Stimulated activated CD4-positive, alpha-beta T cell treated with anti-CD3 and anti-CD28 coated beads, Interleukin-1b, Interleukin-23, amount 100 ng/mL, for 1 hour (primary cell): ENCODE results near the gene PTPRK.

ENCODE experiments used
- DNase-seq, 2 donors: peaks; one replicate each; pipeline ENCODE4 v3.0.0-alpha.2; 2020; ENCODE audit warnings: low read depth in 2 of 2

PTPRK gene

DNA sequence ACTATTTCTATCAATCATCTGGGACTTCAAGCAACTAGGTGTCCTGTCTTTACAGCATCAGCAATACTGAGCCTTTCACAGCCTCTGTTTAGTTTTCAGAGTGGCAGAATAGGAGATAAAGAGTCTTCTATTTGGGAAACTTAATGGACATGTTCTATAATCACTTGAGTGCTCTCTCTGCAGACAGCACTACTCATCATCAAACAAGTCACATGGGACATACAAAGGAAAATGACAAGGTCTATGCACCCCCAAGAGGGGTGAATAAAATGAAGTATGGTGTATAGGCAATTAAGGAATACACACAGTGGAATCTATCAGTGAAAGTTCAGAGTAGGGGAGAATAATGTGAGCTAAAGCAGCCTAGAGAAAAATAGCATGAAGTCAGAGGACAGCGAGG is 381.7 kb downstream of the PTPRK start:
- DNase-seq: no peak

GRCh38 chr6:128135325-128135724 is 385.1 kb downstream of the PTPRK start:
- no peak for DNase-seq

DNA sequence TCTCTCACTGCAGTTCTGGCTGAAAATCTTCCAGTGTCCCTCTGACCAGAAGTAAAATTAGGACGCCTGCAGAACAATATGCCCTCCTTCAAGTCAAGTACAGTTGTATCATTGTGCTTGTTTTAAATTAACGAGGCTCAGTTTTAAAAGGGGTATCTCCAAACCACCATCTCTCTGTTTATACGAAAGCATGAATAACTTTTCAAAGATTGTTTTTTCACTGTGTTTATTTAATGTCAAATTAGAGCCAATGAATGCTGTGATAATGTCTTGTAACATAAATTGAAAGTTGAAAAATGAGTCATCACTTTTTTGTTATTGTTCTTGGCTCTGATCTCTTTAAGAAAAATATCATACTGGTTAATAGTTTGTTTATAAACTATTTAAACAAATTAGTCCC is 388.8 kb downstream of the PTPRK start:
- no peak for DNase-seq

- DNase-seq: no peak
These were observed 389.4 kb downstream of the PTPRK start for GRCh38 chr6:128131036-128131435.

DNA sequence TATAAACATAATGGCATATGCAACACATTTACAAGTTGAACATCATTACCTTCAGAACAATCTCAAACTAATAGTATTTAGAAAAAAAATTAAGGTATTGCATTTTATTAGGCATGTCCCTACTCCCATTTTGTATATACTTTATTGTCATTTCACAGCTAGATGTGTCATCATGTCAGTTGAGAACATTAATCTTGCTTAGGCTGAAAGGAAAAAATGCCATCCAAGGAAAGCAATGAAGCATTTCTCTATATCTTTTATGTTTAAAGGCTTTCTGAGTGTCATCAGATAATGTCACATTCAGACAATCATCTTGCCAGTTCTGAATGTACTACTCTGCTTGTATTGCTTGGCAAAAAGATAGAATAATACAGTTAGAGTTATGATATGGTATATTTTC is 390.7 kb downstream of the PTPRK start:
- DNase-seq: no peak

- no peak for DNase-seq
These were observed 392.7 kb downstream of the PTPRK start for GRCh38 chr6:128127650-128128049.

DNA sequence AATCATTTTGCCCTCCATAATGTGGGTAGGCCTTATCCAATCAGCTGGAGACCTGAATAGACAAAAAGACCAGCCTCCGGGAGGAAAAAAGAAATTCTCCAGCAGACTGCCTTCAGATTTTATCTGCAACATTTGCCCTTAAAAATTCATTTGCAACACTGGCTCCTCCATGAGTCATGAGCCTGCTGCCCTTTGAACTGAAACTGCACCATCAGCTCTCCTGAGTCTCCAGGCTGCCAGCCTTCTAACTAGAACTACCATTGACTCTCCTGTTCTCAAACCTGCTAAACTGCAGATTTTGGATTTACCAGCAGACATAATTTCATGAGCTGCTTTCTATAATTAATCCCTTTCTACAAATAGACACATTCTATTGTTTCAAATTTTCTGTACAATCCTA is 395.7 kb downstream of the PTPRK start:
- no peak for DNase-seq

DNA sequence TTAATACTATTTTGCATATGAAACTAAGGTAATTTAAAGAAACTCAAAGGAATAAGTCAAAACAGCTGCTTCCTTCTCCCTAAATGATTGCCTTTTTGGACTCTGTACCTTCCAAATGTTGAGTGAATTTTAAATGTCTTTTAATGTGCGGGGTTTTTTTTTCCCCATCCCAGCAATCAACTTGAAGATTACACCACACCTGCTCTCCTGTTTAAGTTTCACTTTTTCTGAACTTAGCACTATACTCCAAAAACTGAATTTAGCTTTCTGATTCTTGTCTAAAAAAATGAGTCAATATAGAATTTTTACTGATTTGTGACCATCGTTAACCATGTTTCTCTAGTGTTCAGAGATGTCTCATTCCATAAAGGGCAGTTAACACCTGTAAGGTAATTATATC is 398.8 kb downstream of the PTPRK start:
- DNase-seq: no peak

- no peak for DNase-seq
These were observed 399.2 kb downstream of the PTPRK start for GRCh38 chr6:128121190-128121589.

- no peak for DNase-seq
These were observed 402.0 kb downstream of the PTPRK start for GRCh38 chr6:128118401-128118800.

GRCh38 chr6:128117916-128118315 is 402.5 kb downstream of the PTPRK start:
- no peak for DNase-seq

- DNase-seq: no peak
These were observed 406.2 kb downstream of the PTPRK start for GRCh38 chr6:128114164-128114563.

GRCh38 chr6:128112494-128112893 is 407.9 kb downstream of the PTPRK start:
- DNase-seq: no peak

DNA sequence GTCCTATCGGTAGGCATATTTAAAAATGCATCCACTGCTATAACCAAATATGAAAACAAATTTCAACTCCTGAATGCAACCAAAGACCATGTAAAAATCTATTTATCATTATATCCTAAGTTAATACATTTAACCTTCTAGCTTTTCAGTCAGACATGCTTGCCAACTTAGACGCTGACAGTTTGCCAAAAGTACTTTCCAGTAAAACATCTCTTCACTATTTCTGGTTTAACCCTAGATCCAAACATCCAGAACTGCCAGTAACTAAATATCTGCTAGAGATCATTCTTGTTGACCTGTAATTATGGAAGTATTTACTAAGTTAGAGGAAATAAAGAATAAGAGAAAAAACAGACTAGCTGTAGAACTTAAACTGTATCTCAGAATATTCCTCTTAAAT is 409.3 kb downstream of the PTPRK start:
- DNase-seq: no peak

GRCh38 chr6:128107682-128108081 is 412.7 kb downstream of the PTPRK start:
- DNase-seq: no peak

DNA sequence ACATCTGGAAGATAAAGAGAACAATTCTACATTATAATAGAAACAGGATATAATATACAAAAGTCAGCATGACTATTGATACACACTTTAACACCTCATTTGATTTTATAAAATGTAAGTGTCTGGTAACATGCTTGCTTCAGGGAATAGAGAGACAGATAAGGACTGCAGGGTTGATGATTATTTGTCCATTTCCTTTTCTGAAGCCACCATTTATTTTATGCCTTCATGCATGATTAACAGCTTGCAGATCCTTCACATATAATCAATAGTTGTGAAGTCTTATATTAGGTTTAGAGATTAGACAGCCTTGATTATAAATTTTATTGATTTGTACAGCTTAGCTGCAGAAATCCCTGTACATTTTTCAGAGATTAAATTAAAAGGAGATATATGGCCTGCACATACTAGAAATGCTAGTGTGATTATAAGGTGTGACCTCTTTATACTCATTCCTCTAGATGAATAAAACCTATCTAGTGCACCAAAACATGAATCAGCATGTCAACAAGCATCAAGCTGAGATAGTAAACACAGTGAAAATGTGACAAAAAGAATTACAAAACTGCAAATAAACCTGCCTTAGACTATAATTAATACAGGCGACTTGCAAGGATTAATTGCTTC is 420.7 kb downstream of the PTPRK start:
- DNase-seq: no peak

DNA sequence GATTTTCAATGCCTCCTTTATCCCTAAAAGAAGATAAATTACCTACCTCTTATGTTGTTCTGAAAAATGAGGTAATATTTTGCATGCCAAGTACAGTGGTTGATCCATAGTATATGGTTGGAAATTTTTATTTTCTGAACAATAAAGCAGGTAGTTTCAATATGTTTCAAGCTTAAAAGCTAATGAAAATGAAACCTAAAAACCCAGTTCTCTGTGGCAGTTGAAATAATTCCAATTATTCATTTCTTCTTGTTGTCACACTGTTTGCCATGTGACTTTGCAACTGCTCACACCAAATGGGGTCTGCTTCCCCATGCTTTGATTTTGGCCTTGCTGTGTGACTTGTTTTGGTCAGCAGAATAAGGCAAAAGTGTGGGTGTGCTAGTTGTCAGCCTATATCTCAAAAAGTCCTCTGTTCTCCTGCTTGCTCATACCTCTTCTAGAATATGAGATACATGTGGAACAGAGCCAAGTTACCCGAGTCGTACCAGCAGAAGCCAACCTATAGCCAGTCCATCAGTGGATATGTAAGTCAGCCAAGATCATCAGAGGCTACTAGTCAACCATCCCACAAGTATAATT is 422.3 kb downstream of the PTPRK start:
- DNase-seq: no peak

GRCh38 chr6:128097009-128097408 is 423.4 kb downstream of the PTPRK start:
- DNase-seq: no peak

GRCh38 chr6:128095362-128095761 is 425.0 kb downstream of the PTPRK start:
- DNase-seq: no peak

DNA sequence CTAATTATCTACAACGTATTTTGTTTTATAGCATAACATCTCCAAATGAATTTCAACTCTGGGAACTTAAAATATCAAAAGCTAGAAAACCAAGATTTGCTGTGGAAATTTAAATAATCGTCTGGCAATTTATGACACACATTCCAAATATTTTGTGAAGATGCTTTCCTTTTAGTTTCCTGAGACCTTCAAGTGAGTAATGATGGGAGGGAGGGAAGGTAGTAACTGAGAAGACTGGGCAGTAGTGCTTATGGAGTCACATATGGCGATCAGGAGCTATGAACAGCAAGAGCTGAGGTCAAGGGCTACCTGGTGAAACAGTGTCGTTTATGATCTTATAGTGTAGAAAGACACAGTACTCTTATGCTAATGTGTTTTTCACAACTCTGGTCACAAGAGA is 441.4 kb downstream of the PTPRK start:
- no peak for DNase-seq

DNA sequence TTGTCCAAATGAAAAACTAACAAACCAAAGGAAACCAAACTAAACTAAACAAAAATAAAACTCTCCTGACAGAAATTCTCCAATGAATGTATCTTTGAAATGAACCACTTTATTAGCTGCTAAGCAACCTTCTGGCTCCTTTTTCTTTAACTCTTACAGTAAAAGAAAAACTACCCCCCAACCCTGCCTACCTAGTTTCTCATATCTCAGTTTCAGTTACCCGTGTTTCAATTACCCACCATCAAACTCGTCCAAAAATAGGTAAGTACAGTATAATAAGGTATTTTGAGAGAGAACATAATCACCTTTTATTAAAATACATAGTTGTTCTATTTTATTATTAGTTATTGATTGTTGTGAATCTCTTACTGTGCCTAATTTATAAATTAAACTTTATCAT is 442.1 kb downstream of the PTPRK start:
- DNase-seq: no peak

DNA sequence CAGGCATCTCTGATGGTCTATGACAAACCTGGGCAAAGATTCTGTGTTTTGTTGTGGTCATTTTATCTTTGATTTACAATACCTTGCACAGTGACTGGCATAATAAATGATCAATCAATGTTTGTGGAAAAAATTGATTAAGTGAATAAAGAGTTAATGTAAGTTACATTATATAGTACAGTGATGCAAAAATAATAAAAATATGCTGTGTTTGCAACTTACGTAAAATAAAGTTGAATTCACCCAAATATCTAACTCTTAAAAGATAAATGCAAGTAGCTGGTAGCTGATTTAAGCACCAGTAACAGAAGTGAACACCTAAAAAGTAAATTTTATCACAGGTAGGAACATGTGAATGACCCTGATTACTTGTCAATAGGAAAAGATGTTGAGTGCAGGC is 443.6 kb downstream of the PTPRK start:
- no peak for DNase-seq

DNA sequence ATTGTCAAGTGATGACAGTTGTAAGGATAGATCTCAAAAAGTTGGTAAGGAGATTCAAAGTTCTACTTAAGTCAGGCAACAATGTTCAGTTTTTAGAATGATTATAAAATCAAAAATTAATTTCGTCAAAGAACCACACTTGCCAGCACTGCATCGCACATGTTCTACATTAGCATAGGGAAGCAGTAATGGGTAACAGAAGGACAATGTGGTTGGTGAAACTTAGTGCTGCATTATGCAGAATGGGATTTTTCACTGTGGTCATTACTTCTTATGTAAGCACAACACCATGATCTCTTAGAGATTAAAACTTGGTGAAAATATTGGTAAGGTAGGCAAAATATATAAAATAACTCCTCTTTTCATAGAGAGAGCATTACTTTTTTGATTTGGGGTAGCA is 445.8 kb downstream of the PTPRK start:
- DNase-seq: no peak

DNA sequence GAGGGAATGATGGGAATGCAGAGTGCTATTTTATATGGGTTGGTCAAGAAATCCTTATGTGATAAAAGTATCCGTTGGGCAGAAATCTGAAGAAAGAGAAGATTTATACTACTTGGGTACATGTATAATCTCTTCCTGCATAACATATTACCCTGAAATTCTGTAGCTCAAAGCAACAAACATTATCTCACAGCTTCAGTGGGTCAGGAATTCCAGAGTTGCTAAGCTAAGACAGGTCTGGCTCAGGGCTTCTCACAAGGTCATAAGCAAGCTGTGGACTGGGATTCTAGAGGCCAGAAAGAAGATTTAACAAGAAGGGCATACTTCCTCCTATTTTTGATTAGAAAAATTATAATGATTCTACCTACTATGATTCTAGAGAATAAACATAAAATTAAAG is 447.0 kb downstream of the PTPRK start:
- DNase-seq: no peak
